GM12878 (cell line): ENCODE data around the gene PARN. TPM values are rescaled to one million over a fixed set of nuclear protein-coding genes. Genes with fewer than 3 reads are reported as not detected.

Experiments
- CEBPB ChIP-seq, 2 experiments: fragments of 150-350 bp in 1 of 2; IDR thresholded peaks; 2 replicates each; pipeline ENCODE4 v1.6.1; 2012 to 2014; ENCODE audit warnings: low read depth in 2 of 2, low read length in 2 of 2, borderline replicate concordance in 1 of 2, inconsistent platforms in 1 of 2
- KLF5 ChIP-seq: fragments of 450-650 bp; IDR thresholded peaks from 2 replicates; pipeline ENCODE4 v1.6.1; 2014; ENCODE audit warnings: mild to moderate bottlenecking; ENCODE audit not compliant: partially characterized antibody
- MTA2 ChIP-seq: fragments of 450-650 bp; IDR thresholded peaks from 2 replicates; pipeline ENCODE4 v1.6.1; 2016; ENCODE audit warnings: low read depth, mild to moderate bottlenecking, moderate library complexity
- SIX5 ChIP-seq: IDR thresholded peaks from 2 replicates; pipeline ENCODE4 v1.6.1; 2011; ENCODE audit warnings: mild to moderate bottlenecking, low read depth, low read length, moderate library complexity; ENCODE audit not compliant: severe bottlenecking
- SMAD5 ChIP-seq: IDR thresholded peaks from 2 replicates; pipeline ENCODE4 v1.6.1; 2016; ENCODE audit warnings: antibody characterized with exemption, low read depth
- WRNIP1 ChIP-seq: IDR thresholded peaks from 2 replicates; pipeline ENCODE4 v1.6.1; 2011; ENCODE audit warnings: low read depth, low read length, improper control_type of control experiment, borderline replicate concordance
- ZBED1 ChIP-seq: IDR thresholded peaks from 2 replicates; pipeline ENCODE4 v1.6.1; 2016; ENCODE audit warnings: borderline replicate concordance
- ZNF217 ChIP-seq: fragments of 450-650 bp; IDR thresholded peaks from 2 replicates; pipeline ENCODE4 v1.6.1; 2017; ENCODE audit warnings: antibody characterized with exemption, mild to moderate bottlenecking
- polyA plus RNA-seq, 11 experiments: library from polyadenylated mRNA; depleted of rRNA in 4 of 11; unstranded in 6 of 11; stranded (reverse) in 5 of 11; fragments of >200 nt; fragmentation: Nextera tagmentation in 4 of 11; fragmentation: Illumina TruSeq in 1 of 11; extraction: Ambion mirVana in 4 of 11; extraction: Trizol in 1 of 11; gene quantifications; 1 replicate in 1 of 11; 2 replicates in 10 of 11; pipeline versions ENCODE4 v1.2.1 to v1.2.3, GENCODE V29; 2011 to 2016; ENCODE audit warnings: inconsistent platforms in 2 of 11, missing spikeins in 2 of 11, low read depth in 1 of 11
- total RNA-seq, 4 experiments: library from RNA; depleted of rRNA in 3 of 4; stranded (reverse); fragments of >200 nt in 3 of 4; fragmentation: Illumina TruSeq in 1 of 4; extraction: Trizol in 1 of 4; gene quantifications; 2 replicates each; pipeline versions ENCODE4 v1.2.1 to v1.2.3, GENCODE V29; 2013 to 2021
- TF ChIP-seq, protein P1 (sequence below): IDR thresholded peaks from 2 replicates; pipeline ENCODE4 v1.6.1; 2012; ENCODE audit warnings: improper control_type of control experiment, low read depth, low read length; ENCODE audit not compliant: insufficient replicate concordance
- TF ChIP-seq, protein P2 (sequence below): IDR thresholded peaks from 2 replicates; pipeline ENCODE4 v1.6.1; 2012; ENCODE audit warnings: mild to moderate bottlenecking, low read depth, low read length
- TF ChIP-seq, protein P3 (sequence below), 3 experiments: IDR thresholded peaks in 2 of 3; conservative IDR thresholded peaks in 1 of 3; 2 replicates each; pipeline ENCODE4 v1.5.1; 2011; ENCODE audit warnings: low read depth in 3 of 3, low read length in 3 of 3, mild to moderate bottlenecking in 3 of 3, control low read depth in 2 of 3, moderate library complexity in 2 of 3, inconsistent platforms in 1 of 3, mixed read lengths in 1 of 3; ENCODE audit not compliant: control insufficient read depth in 2 of 3, insufficient read depth in 1 of 3; ENCODE audit errors: extremely low read depth in 1 of 3

PARN gene
- total and polyA plus RNA-seq, 10 of the 15 experiments (the other 5 are each of a cell fraction or from before 2014, with no cell fraction given), result 15.6 to 77.3 (median 47.7) TPM

DNA sequence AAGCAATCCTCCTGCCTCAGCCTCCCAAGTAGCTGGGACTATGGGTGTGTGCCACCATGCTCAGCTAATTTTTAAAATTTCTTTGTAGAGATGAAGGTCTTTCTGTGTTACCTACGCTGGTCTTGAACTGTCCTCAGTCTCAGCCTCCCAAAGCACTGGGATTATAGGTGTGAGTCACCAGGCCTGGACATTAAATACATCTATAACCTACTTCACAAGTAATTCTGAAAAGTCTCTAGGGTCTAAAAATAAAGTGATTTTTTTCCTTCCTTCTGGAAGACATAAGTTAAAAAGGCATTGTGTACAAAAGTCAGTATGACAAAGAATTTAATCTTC is 118.3 kb downstream of the PARN start (continued):
- TF ChIP-seq, protein P1, sequence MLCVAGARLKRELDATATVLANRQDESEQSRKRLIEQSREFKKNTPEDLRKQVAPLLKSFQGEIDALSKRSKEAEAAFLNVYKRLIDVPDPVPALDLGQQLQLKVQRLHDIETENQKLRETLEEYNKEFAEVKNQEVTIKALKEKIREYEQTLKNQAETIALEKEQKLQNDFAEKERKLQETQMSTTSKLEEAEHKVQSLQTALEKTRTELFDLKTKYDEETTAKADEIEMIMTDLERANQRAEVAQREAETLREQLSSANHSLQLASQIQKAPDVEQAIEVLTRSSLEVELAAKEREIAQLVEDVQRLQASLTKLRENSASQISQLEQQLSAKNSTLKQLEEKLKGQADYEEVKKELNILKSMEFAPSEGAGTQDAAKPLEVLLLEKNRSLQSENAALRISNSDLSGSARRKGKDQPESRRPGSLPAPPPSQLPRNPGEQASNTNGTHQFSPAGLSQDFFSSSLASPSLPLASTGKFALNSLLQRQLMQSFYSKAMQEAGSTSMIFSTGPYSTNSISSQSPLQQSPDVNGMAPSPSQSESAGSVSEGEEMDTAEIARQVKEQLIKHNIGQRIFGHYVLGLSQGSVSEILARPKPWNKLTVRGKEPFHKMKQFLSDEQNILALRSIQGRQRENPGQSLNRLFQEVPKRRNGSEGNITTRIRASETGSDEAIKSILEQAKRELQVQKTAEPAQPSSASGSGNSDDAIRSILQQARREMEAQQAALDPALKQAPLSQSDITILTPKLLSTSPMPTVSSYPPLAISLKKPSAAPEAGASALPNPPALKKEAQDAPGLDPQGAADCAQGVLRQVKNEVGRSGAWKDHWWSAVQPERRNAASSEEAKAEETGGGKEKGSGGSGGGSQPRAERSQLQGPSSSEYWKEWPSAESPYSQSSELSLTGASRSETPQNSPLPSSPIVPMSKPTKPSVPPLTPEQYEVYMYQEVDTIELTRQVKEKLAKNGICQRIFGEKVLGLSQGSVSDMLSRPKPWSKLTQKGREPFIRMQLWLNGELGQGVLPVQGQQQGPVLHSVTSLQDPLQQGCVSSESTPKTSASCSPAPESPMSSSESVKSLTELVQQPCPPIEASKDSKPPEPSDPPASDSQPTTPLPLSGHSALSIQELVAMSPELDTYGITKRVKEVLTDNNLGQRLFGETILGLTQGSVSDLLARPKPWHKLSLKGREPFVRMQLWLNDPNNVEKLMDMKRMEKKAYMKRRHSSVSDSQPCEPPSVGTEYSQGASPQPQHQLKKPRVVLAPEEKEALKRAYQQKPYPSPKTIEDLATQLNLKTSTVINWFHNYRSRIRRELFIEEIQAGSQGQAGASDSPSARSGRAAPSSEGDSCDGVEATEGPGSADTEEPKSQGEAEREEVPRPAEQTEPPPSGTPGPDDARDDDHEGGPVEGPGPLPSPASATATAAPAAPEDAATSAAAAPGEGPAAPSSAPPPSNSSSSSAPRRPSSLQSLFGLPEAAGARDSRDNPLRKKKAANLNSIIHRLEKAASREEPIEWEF, result no peak
- TF ChIP-seq SIX5, result no peak
- no peak for TF ChIP-seq MTA2
- TF ChIP-seq CEBPB (IDR thresholded peaks at IDR 0.05; ENCODE audit: borderline replicate concordance in 1 of 2, low read depth in 2 of 2, low read length in 2 of 2), result no peak
- no peak for TF ChIP-seq SMAD5
- TF ChIP-seq ZNF217, result no peak
- no peak for TF ChIP-seq KLF5
- TF ChIP-seq, protein P2, sequence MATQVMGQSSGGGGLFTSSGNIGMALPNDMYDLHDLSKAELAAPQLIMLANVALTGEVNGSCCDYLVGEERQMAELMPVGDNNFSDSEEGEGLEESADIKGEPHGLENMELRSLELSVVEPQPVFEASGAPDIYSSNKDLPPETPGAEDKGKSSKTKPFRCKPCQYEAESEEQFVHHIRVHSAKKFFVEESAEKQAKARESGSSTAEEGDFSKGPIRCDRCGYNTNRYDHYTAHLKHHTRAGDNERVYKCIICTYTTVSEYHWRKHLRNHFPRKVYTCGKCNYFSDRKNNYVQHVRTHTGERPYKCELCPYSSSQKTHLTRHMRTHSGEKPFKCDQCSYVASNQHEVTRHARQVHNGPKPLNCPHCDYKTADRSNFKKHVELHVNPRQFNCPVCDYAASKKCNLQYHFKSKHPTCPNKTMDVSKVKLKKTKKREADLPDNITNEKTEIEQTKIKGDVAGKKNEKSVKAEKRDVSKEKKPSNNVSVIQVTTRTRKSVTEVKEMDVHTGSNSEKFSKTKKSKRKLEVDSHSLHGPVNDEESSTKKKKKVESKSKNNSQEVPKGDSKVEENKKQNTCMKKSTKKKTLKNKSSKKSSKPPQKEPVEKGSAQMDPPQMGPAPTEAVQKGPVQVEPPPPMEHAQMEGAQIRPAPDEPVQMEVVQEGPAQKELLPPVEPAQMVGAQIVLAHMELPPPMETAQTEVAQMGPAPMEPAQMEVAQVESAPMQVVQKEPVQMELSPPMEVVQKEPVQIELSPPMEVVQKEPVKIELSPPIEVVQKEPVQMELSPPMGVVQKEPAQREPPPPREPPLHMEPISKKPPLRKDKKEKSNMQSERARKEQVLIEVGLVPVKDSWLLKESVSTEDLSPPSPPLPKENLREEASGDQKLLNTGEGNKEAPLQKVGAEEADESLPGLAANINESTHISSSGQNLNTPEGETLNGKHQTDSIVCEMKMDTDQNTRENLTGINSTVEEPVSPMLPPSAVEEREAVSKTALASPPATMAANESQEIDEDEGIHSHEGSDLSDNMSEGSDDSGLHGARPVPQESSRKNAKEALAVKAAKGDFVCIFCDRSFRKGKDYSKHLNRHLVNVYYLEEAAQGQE, result no peak
- no peak for TF ChIP-seq ZBED1
- TF ChIP-seq, protein P3, sequence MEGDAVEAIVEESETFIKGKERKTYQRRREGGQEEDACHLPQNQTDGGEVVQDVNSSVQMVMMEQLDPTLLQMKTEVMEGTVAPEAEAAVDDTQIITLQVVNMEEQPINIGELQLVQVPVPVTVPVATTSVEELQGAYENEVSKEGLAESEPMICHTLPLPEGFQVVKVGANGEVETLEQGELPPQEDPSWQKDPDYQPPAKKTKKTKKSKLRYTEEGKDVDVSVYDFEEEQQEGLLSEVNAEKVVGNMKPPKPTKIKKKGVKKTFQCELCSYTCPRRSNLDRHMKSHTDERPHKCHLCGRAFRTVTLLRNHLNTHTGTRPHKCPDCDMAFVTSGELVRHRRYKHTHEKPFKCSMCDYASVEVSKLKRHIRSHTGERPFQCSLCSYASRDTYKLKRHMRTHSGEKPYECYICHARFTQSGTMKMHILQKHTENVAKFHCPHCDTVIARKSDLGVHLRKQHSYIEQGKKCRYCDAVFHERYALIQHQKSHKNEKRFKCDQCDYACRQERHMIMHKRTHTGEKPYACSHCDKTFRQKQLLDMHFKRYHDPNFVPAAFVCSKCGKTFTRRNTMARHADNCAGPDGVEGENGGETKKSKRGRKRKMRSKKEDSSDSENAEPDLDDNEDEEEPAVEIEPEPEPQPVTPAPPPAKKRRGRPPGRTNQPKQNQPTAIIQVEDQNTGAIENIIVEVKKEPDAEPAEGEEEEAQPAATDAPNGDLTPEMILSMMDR (IDR thresholded peaks at IDR 0.05 in 2 of 3, conservative IDR thresholded peaks at IDR 0.05 in 1 of 3; ENCODE audit: control insufficient read depth in 2 of 3, extremely low read depth in 1 of 3, insufficient read depth in 1 of 3, low read depth in 3 of 3, low read length in 3 of 3), result no peak
- TF ChIP-seq WRNIP1, result no peak
- TF ChIP-seq, all 136 proteins: peak for 0
